ENCODE results near the gene KLHL29. TPM values are rescaled to one million over a fixed set of nuclear protein-coding genes. Genes with fewer than 3 reads are reported as not detected.

KLHL29 gene
- total RNA-seq, 1 donor from 2014 or later, result 8.4 TPM

DNA sequence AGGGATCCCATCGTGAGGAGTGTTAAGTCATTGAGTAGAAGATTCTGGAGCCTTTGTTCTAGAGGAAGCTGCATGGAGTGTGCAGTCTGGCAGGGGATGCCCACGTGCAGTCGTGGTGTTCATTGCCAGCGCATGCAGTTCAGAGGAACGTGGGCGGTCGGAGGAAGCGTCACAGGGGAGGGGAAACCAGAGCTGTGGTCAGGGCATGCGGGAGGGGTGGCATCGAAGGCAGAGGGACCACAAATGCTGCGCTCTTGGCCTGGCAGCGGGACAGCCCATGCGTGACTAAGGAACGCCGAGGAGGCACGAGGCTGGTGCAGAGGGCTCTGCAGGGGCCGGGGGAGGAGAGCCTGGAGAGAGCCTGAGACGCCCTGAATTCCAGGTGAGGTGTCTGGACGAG is 141.1 kb downstream of the KLHL29 start:
- DNase-seq (ENCODE audit: low read depth, low spot score), result no peak
- H3K9me3 Mint-ChIP-seq, result no peaks in the 10 kb centered on the region

DNA sequence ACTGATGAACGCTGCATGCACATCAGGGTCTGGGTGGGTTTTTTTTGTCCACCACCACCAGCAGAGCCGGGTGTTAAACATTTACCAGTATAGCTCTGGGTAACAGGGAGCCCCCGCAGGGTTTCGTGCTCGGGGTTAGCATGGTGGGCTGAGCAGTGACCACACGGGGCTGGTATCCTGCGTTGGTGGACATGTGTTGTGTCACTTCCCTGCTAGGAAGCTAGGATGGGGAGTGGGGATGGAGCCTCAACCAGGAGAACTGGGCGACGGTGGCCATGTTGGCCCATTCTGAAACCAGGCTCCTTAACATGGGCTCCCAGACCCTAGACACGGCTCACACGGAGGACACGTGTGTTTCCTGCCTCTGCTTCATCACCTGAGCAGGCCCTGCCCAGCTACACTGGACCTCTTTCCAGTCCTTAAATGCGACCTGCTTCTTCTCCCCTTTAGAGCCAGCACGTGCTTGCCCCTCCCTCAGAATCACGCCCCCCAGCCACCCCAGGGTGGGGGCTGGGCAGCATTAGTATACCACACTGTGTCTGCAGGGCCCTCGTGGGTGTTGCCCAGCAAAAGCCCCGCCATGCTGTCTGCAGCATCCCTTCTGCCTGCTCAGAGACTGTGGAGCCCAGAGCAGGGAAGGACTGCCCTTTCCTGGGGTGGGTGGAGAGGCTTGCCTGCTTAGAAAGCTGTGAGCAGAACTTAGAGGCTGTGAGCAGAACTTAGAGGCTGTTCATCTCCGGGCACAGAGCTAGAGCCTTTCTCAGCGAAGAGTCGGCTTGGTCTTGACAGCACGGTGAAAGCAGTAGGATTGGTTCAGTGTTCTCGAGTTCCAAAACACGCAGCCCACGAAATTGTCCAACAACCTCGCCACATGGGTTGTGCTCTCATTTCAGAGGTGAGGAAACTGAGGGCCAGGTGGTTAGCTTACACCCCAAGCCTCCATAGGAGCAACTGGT is 142.1 kb downstream of the KLHL29 start:
- H3K36me3 Mint-ChIP-seq (ENCODE audit: low read depth), result no peaks in the 10 kb centered on the region
- H3K4me1 Mint-ChIP-seq, result peaks cover 11% of the 10 kb centered on the region
- H3K4me3 Mint-ChIP-seq, result no peak overlapping the region
- H3K27me3 Mint-ChIP-seq (ENCODE audit: low read depth), result no peaks in the 10 kb centered on the region
- no peaks in the 10 kb centered on the region for H3K9me3 Mint-ChIP-seq
- H3K27ac Mint-ChIP-seq (ENCODE audit: unreplicated experiment), result no peak overlapping the region
- no peak for DNase-seq (ENCODE audit: low read depth, low spot score)
- TF ChIP-seq, protein P1, sequence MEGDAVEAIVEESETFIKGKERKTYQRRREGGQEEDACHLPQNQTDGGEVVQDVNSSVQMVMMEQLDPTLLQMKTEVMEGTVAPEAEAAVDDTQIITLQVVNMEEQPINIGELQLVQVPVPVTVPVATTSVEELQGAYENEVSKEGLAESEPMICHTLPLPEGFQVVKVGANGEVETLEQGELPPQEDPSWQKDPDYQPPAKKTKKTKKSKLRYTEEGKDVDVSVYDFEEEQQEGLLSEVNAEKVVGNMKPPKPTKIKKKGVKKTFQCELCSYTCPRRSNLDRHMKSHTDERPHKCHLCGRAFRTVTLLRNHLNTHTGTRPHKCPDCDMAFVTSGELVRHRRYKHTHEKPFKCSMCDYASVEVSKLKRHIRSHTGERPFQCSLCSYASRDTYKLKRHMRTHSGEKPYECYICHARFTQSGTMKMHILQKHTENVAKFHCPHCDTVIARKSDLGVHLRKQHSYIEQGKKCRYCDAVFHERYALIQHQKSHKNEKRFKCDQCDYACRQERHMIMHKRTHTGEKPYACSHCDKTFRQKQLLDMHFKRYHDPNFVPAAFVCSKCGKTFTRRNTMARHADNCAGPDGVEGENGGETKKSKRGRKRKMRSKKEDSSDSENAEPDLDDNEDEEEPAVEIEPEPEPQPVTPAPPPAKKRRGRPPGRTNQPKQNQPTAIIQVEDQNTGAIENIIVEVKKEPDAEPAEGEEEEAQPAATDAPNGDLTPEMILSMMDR (conservative IDR thresholded peaks at IDR 0.05), result no peak

More for the DNA sequence above, 141.1 kb downstream of the KLHL29 start:
- Mint-ChIP-seq H3K27ac (ENCODE audit: unreplicated experiment) (no peak overlapping the region), H3K4me1 (peaks cover 20% of the 10 kb centered on the region), H3K36me3 (ENCODE audit: low read depth) (no peaks in the 10 kb centered on the region), H3K4me3 (no peak overlapping the region), H3K27me3 (ENCODE audit: low read depth) (no peaks in the 10 kb centered on the region)
- TF ChIP-seq, protein P1 (conservative IDR thresholded peaks at IDR 0.05), result no peak

DNA sequence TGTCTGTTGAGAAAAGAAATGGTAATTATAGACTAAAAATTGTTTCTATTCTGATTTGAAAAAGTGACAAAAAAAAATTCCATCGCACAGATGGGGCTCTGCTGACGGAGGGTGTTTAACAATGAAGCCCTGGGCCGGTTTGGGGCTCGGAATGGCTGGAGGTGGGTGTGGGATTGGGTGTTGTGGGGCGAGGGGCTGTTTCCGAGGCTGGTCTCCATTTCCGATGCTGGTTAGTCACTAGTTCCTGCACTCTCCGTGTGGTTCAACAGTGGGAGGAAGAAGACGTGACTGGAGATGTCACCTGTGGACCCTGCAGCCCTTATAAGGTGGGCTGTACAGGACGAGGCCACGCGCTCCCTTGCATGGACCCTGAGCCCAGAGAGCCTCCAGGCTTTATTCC is 143.2 kb downstream of the KLHL29 start:
- TF ChIP-seq, protein P1 (conservative IDR thresholded peaks at IDR 0.05), result no peak
- Mint-ChIP-seq H3K9me3 (no peaks in the 10 kb centered on the region), H3K4me3 (no peak overlapping the region), H3K27ac (ENCODE audit: unreplicated experiment) (no peak overlapping the region), H3K36me3 (ENCODE audit: low read depth) (no peaks in the 10 kb centered on the region), H3K4me1 (peaks cover 21% of the 10 kb centered on the region), H3K27me3 (ENCODE audit: low read depth) (no peaks in the 10 kb centered on the region)
- no peak for DNase-seq (ENCODE audit: low read depth, low spot score)

DNA sequence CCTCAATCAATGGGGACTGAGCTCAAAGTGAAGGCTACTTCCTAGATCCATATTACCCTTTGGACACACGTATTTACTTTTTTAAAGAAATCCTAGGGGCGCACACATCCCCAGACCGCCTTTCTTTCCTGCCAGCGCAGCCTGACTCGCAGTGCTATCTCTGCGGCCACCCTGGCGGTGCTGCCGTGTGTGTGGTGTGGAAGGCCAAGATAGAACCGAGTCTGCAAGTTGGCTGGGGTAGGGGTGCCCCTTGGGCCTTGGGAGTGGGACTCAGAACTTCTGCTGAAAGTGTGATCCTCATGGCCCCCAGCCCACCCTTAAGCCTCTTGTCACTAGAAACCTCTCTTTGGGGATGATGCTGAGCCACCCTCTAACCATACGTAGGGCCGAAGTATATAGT is 143.7 kb downstream of the KLHL29 start:
- Mint-ChIP-seq H3K4me3 (no peak overlapping the region), H3K9me3 (no peaks in the 10 kb centered on the region), H3K27me3 (ENCODE audit: low read depth) (no peaks in the 10 kb centered on the region), H3K4me1 (peaks cover 23% of the 10 kb centered on the region), H3K36me3 (ENCODE audit: low read depth) (no peaks in the 10 kb centered on the region), H3K27ac (ENCODE audit: unreplicated experiment) (no peak overlapping the region)
- no peak for DNase-seq (ENCODE audit: low read depth, low spot score)
- TF ChIP-seq, protein P1 (conservative IDR thresholded peaks at IDR 0.05), result no peak

DNA sequence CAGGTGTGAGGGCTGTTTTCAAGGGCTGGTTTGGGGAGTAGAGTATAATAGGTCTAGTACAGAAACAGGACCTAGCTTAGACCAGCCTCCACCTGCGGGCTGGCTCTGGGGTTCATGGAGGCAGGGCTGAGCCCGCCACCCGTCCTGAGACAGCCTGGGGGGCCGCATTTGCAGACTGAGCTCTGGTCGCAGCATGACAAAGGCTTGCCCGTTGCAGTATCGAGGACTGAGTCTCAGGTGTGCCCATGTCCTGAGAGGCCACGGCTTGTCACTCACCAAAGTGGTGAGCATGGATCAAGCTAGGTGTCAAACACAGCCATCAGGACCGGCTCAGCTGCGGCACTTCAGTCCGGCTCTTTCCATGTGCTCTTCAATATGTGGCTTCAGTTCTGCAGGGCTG is 144.7 kb downstream of the KLHL29 start:
- no peak overlapping the region for H3K4me3 Mint-ChIP-seq
- H3K27ac Mint-ChIP-seq (ENCODE audit: unreplicated experiment), result no peak overlapping the region
- H3K9me3 Mint-ChIP-seq, result no peaks in the 10 kb centered on the region
- TF ChIP-seq, protein P1 (conservative IDR thresholded peaks at IDR 0.05), result no peak
- no peaks in the 10 kb centered on the region for H3K27me3 Mint-ChIP-seq (ENCODE audit: low read depth)
- peaks cover 26% of the 10 kb centered on the region for H3K4me1 Mint-ChIP-seq
- no peak for DNase-seq (ENCODE audit: low read depth, low spot score)
- H3K36me3 Mint-ChIP-seq (ENCODE audit: low read depth), result no peaks in the 10 kb centered on the region
